Left ventricle myocardium inferior (tissue), 1 donor: ENCODE measurements around the gene MPPED2. TPM values are rescaled to one million over a fixed set of nuclear protein-coding genes. Genes with fewer than 3 reads are reported as not detected.

Source experiments
- DNase-seq: peaks from one replicate; pipeline ENCODE4 v3.0.0-alpha.2; 2020
- H3K27ac ChIP-seq: fragments of 200-600 bp; replicated peaks from 2 replicates; pipeline ENCODE4 v1.8.0; 2021
- H3K27me3 ChIP-seq: fragments of 200-600 bp; 2 replicates; pipeline ENCODE4 v1.8.0; 2021; ENCODE audit warnings: low read depth
- H3K36me3 ChIP-seq: fragments of 200-600 bp; 2 replicates; pipeline ENCODE4 v1.8.0; 2021
- H3K4me1 ChIP-seq: fragments of 200-600 bp; 2 replicates; pipeline ENCODE4 v1.8.0; 2021
- H3K4me3 ChIP-seq: fragments of 200-600 bp; 2 replicates; pipeline ENCODE4 v1.8.0; 2021; ENCODE audit warnings: mild to moderate bottlenecking, moderate library complexity
- H3K9me3 ChIP-seq: fragments of 200-600 bp; replicated peaks from 2 replicates; pipeline ENCODE4 v1.8.0; 2021
- intact Hi-C: fragments of 100-400 bp; cut with micrococcal nuclease; formaldehyde crosslinking; loops from one replicate; pipeline ENCODE4 v1.11.0; 2022
- total RNA-seq: library from RNA; stranded (reverse); fragmentation: NEBNext Ultra II Directional; extraction: Animal tissue kit (Norgen Biotek cat#: 25700); gene quantifications from one replicate; pipeline ENCODE4 v1.2.1, GENCODE V29; 2021
- TF ChIP-seq, protein P1 (sequence below): fragments of 200-600 bp; IDR thresholded peaks from 2 replicates; pipeline ENCODE4 v1.8.0; 2021; ENCODE audit warnings: antibody characterized with exemption, mild to moderate bottlenecking, borderline replicate concordance
- donor health status: DM: no; HTN: yes; CAD: no; lungs with severe emphysema.

Gene MPPED2
- total RNA-seq, 1 donor from 2014 or later: 10.8 TPM

DNA sequence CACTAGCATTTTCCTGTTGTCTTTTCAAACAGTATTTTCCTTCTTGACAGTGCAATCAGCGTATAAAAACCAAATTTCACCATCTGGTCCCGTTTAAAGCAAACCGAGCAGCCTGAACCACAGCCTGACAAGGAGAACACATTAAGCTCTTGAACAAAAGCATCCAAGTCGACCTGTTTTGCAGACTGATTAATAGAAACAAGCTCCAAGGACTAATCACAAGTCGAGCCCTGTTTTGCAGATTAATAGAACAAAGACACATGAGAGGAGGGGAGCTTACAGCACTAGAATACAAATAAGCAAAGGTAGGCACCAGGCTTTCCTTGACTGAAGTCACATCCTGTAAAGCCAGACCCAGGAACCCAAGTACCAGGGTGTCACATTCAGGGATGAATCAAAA is 104.8 kb downstream of the MPPED2 start:
- TF ChIP-seq, protein P1, sequence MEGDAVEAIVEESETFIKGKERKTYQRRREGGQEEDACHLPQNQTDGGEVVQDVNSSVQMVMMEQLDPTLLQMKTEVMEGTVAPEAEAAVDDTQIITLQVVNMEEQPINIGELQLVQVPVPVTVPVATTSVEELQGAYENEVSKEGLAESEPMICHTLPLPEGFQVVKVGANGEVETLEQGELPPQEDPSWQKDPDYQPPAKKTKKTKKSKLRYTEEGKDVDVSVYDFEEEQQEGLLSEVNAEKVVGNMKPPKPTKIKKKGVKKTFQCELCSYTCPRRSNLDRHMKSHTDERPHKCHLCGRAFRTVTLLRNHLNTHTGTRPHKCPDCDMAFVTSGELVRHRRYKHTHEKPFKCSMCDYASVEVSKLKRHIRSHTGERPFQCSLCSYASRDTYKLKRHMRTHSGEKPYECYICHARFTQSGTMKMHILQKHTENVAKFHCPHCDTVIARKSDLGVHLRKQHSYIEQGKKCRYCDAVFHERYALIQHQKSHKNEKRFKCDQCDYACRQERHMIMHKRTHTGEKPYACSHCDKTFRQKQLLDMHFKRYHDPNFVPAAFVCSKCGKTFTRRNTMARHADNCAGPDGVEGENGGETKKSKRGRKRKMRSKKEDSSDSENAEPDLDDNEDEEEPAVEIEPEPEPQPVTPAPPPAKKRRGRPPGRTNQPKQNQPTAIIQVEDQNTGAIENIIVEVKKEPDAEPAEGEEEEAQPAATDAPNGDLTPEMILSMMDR: no peak
- H3K9me3 ChIP-seq: no peaks in the 10 kb centered on the region
- no peaks in the 10 kb centered on the region for H3K36me3 ChIP-seq
- H3K27me3 ChIP-seq: no peaks in the 10 kb centered on the region
- peak overlapping the region; percentile 35 for H3K4me3 ChIP-seq
- intact Hi-C loops: no loop called here
- H3K4me1 ChIP-seq: peaks cover 56% of the 10 kb centered on the region
- no peak for DNase-seq
- H3K27ac ChIP-seq: peak overlapping the region; percentile 68

DNA sequence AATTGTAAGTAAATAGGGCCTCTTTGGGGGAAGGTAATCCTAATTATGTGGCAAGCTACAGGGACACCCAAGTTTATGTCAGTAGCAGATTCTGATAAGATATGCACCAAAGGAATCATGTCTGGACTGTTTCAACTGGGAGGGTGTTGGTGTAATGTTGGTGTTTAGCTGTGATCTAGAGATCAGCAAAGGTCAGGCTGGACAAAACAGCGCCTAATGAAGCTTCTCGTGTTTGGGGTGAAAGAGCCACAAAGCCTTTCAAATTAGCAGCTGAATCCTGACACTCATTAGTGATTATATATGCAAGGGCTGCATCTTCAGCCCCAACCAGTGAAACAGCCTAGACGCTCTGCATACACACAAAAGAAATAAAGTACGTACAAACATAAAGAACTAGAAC is 106.3 kb downstream of the MPPED2 start:
- H3K4me3 ChIP-seq: no peak overlapping the region
- peak overlapping the region; percentile 68 for H3K27ac ChIP-seq
- DNase-seq: no peak
- H3K4me1 ChIP-seq: peaks cover 59% of the 10 kb centered on the region
- H3K27me3 ChIP-seq: no peaks in the 10 kb centered on the region
- H3K9me3 ChIP-seq: no peaks in the 10 kb centered on the region
- no peaks in the 10 kb centered on the region for H3K36me3 ChIP-seq
- TF ChIP-seq, protein P1: no peak
- intact Hi-C loops: no loop called here

DNA sequence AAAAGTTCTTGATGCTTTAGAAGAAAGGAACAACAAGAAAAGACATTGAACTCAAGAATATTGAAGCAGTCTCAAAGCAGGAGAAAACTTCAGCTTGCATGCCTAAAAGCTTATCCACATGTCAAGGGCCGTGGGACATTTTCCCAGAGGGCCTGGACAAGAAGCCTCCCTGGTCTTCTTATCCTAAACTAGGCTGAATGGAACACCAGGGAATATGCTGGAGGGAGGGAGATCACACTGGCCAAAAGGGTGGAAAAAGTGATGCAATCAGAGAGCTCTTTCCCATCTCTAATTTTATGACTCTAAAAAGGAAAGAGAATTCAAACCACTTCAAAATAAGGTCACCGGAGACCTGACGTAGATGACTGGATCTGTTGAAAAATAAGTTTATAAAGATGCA is 107.2 kb downstream of the MPPED2 start:
- no peaks in the 10 kb centered on the region for H3K9me3 ChIP-seq
- H3K27me3 ChIP-seq: no peaks in the 10 kb centered on the region
- no peaks in the 10 kb centered on the region for H3K36me3 ChIP-seq
- H3K27ac ChIP-seq: peak overlapping the region; percentile 68
- H3K4me3 ChIP-seq: peak overlapping the region; percentile 11
- DNase-seq: peak; percentile 59
- TF ChIP-seq, protein P1: no peak
- H3K4me1 ChIP-seq: peaks cover 64% of the 10 kb centered on the region
- intact Hi-C loops: no loop called here

DNA sequence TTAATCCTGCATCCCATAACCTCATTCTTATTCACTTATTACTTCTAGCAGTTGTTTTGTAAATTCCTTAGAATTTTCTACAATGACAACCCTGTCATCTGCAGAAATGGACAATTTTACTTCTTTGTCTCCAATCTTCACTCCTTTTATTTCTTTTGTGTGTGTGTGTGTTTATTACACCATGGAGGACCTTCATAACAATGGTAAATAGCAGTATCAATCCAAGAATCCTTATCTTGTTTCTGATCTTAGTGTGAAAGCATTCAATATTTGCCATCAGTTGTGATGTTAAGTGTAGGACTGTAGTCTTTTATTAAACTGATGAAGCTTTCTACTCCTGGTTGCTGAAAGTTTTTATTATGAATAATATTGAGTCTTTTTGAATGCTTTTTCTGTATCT is 109.1 kb downstream of the MPPED2 start:
- Histone ChIP-seq H3K27me3 (no peaks in the 10 kb centered on the region), H3K9me3 (no peaks in the 10 kb centered on the region), H3K27ac (no peak overlapping the region), H3K4me1 (peaks cover 50% of the 10 kb centered on the region), H3K4me3 (no peak overlapping the region), H3K36me3 (no peaks in the 10 kb centered on the region)
- intact Hi-C loops: no loop called here
- TF ChIP-seq, protein P1: no peak
- DNase-seq: no peak

DNA sequence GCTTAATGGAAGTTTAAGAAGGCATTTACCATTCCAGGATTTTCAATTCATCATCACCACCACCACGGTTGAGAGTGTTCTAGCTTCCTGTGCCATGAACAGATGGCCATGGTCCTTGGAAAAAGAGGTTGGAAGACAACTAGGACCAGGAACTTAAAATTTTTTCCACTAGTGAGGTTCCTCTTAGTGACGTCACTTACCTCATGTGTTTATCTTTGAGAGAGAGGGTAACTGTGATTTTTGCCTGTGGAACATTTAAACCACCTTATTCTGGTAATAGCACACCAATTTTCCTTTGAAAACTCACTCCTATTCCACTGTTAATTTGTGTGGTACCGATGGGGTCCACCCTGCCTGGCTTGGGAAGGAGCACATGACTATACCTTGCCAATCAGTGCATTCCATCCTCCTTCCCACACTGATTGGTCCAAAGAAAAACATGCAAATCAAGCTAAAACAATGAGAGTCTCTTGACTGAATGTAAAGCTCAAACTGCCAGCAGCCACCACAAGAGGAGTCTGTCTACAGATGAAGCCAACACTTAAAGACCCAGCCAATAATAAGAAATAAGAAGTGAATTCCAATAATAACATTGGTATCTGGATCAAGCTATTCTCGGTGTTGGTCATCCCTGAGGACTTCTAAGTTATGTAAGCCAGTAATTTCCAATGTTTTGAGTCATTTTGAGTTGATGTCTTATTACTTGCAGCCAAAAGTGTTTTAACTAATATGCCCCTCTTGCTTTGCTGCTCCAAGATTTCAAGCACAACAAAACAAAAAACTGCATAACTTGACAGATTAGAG is 111.8 kb downstream of the MPPED2 start:
- H3K4me3 ChIP-seq: no peak overlapping the region

More for the DNA sequence above, 111.8 kb downstream of the MPPED2 start:
- Histone ChIP-seq H3K9me3 (no peaks in the 10 kb centered on the region), H3K4me1 (peaks cover 27% of the 10 kb centered on the region), H3K36me3 (no peaks in the 10 kb centered on the region), H3K27ac (no peak overlapping the region), H3K27me3 (no peaks in the 10 kb centered on the region)
- TF ChIP-seq, protein P1: no peak
- intact Hi-C loops: no loop called here
- no peak for DNase-seq
